GM12892 (cell line): Measurements from ENCODE around the gene WDFY2.
"Not testable (repeated sequence)": the region's sequence is repeated elsewhere in the genome, so short reads cannot be mapped to it uniquely, and the experiment has no call there.

Experiments
- POLR2A ChIP-seq: IDR thresholded peaks from 2 replicates; pipeline ENCODE4 v1.6.1; 2011; ENCODE audit warnings: low read depth, low read length, control low read depth
- POLR2AphosphoS5 ChIP-seq: IDR thresholded peaks from 2 replicates; pipeline ENCODE4 v1.6.1; 2011; ENCODE audit warnings: low read depth, low read length, control low read depth

- TF ChIP-seq POLR2AphosphoS5, POLR2A: not testable (repeated sequence)
Observed at GRCh38 chr13:51640696-51641095, 56.4 kb downstream of the WDFY2 start.
